GM23248 (cell line): Measurements from ENCODE around the gene RSPH10B. TPM values are rescaled to one million over a fixed set of nuclear protein-coding genes. Genes with fewer than 3 reads are reported as not detected.

Experiments used
- polyA plus RNA-seq: library from polyadenylated mRNA; unstranded; fragments of >200 nt; fragmentation: Nextera tagmentation; extraction: Ambion mirVana; gene quantifications from 2 replicates; pipeline ENCODE4 v1.2.1, GENCODE V29; 2016
- small RNA-seq: library from RNA; depleted of rRNA; stranded (forward); fragments of <200 nt; gene quantifications from one replicate; pipeline ENCODE3, GENCODE V24; 2014; ENCODE audit warnings: low read depth, low replicate concordance
- total RNA-seq: library from RNA; depleted of rRNA; stranded (reverse); fragments of >200 nt; shearing (Covaris generic); gene quantifications from 2 replicates; pipeline ENCODE4 v1.2.3, GENCODE V29; 2014; rRNA removed

The RSPH10B gene
- total and polyA plus RNA-seq, 2 experiments from 2014 or later: not detected

Small RNAs within 50 kb of the gene (small RNA-seq; reads per million reads assigned to genes)
- gene RF00019 (not detected), gene SNORA80D (not detected)

Other genes starting within 250 kb of the RSPH10B start
- gene RNF216, start 189.0 kb downstream of the RSPH10B start, total RNA-seq: 32.0 and 32.6 TPM in 2 replicates
- gene RNF216, start 189.0 kb downstream of the RSPH10B start, polyA plus RNA-seq: 35.3 and 36.0 TPM in 2 replicates
- gene OCM, start 89.9 kb downstream of the RSPH10B start, total RNA-seq: not detected in 2 replicates
- not detected in 2 replicates for gene OCM, start 89.9 kb downstream of the RSPH10B start, polyA plus RNA-seq
- gene CCZ1, start 72.0 kb downstream of the RSPH10B start, total RNA-seq: 82.1 and 97.0 TPM in 2 replicates
- 115 and 116 TPM in 2 replicates for gene CCZ1, start 72.0 kb downstream of the RSPH10B start, polyA plus RNA-seq
- 12.8 and 17.1 TPM in 2 replicates for gene PMS2, start 38.4 kb upstream of the RSPH10B start, total RNA-seq
- gene PMS2, start 38.4 kb upstream of the RSPH10B start, polyA plus RNA-seq: 7.4 and 8.9 TPM in 2 replicates
- gene AIMP2, start 38.6 kb upstream of the RSPH10B start, total RNA-seq: 57.7 and 74.6 TPM in 2 replicates
- 78.1 and 82.8 TPM in 2 replicates for gene AIMP2, start 38.6 kb upstream of the RSPH10B start, polyA plus RNA-seq
- gene ANKRD61, start 60.7 kb upstream of the RSPH10B start, total RNA-seq: not detected in 2 replicates
- gene ANKRD61, start 60.7 kb upstream of the RSPH10B start, polyA plus RNA-seq: 0.24 and 0.41 TPM in 2 replicates
- 103 and 173 TPM in 2 replicates for gene EIF2AK1, start 88.5 kb upstream of the RSPH10B start, total RNA-seq
- 102 and 113 TPM in 2 replicates for gene EIF2AK1, start 88.5 kb upstream of the RSPH10B start, polyA plus RNA-seq
- 5.3 and 5.7 TPM in 2 replicates for gene USP42, start 134.3 kb upstream of the RSPH10B start, total RNA-seq
- 4.0 and 5.9 TPM in 2 replicates for gene USP42, start 134.3 kb upstream of the RSPH10B start, polyA plus RNA-seq